SU-DHL-6 (cell line): ENCODE data around the gene BLOC1S2.
"Not testable (repeated sequence)": the region's sequence is repeated elsewhere in the genome, so short reads cannot be mapped to it uniquely, and the experiment has no call there.

Source experiments
- H2AFZ ChIP-seq: fragments of 200-600 bp; sonication (generic); 2 replicates; pipeline ENCODE4 v1.6.1; 2014; ENCODE audit warnings: low read depth, mild to moderate bottlenecking, moderate library complexity, mixed read lengths, antibody characterized with exemption, low read length; ENCODE audit not compliant: severe bottlenecking
- H3F3A ChIP-seq: fragments of 200-600 bp; shearing (Covaris generic); 2 replicates; pipeline ENCODE4 v1.6.0; 2016; ENCODE audit warnings: antibody characterized with exemption, mild to moderate bottlenecking; ENCODE audit not compliant: insufficient read depth
- H3K27ac ChIP-seq: fragments of 200-600 bp; sonication (generic); 2 replicates; pipeline ENCODE4 v1.5.1; 2016; ENCODE audit warnings: low read depth, mild to moderate bottlenecking, low read length, moderate library complexity, mixed read lengths
- H3K27me3 ChIP-seq: fragments of 200-600 bp; sonication (generic), shearing (Covaris generic); 2 replicates; pipeline ENCODE4 v1.6.0; 2014; ENCODE audit warnings: mild to moderate bottlenecking, low read length
- H3K36me3 ChIP-seq: fragments of 200-600 bp; sonication (generic); 2 replicates; pipeline ENCODE4 v1.6.1; 2014; ENCODE audit warnings: mild to moderate bottlenecking, low read length, mixed read lengths
- H3K4me2 ChIP-seq: fragments of 300-600, 200-600 bp; shearing (Covaris generic), sonication (generic); 2 replicates; pipeline ENCODE4 v1.6.0; 2014; ENCODE audit warnings: low read length, low read depth, mild to moderate bottlenecking; ENCODE audit not compliant: poor library complexity, severe bottlenecking
- H3K4me3 ChIP-seq: fragments of 200-600 bp; sonication (generic); 2 replicates; pipeline ENCODE4 v1.5.1; 2014; ENCODE audit warnings: antibody characterized with exemption, low read length, mild to moderate bottlenecking, mixed read lengths; ENCODE audit not compliant: insufficient read depth, poor library complexity, severe bottlenecking
- H3K79me2 ChIP-seq: fragments of 200-600 bp; sonication (generic); 2 replicates; pipeline ENCODE4 v1.6.1; 2014; ENCODE audit warnings: mild to moderate bottlenecking, low read length, moderate library complexity; ENCODE audit not compliant: insufficient read depth
- H3K9ac ChIP-seq: fragments of 200-600 bp; sonication (generic); 2 replicates; pipeline ENCODE4 v1.7.0; 2014; ENCODE audit warnings: mild to moderate bottlenecking, low read length
- H3K9me2 ChIP-seq: fragments of 200-600 bp; sonication (generic); replicated peaks from 2 replicates; pipeline ENCODE4 v1.6.1; 2014; ENCODE audit warnings: low read length; ENCODE audit not compliant: insufficient read depth
- H3K9me3 ChIP-seq: fragments of 200-600 bp; sonication (generic); 2 replicates; pipeline ENCODE4 v1.6.1; 2014; ENCODE audit warnings: low read length, mixed read lengths; ENCODE audit not compliant: insufficient read depth
- H4K20me1 ChIP-seq: fragments of 200-600 bp; sonication (generic); 2 replicates; pipeline ENCODE4 v1.6.1; 2014; ENCODE audit warnings: low read depth, mild to moderate bottlenecking, antibody characterized with exemption, low read length, moderate library complexity, mixed read lengths
- CTCF ChIP-seq: fragments of 200-600 bp; sonication (generic); IDR thresholded peaks from one replicate; pipeline ENCODE4 v1.5.1; 2017; ENCODE audit warnings: antibody characterized with exemption, mild to moderate bottlenecking, low read length, moderate library complexity; ENCODE audit not compliant: insufficient read depth, poor library complexity, severe bottlenecking
- EZH2phosphoT487 ChIP-seq: fragments of 200-600 bp; sonication (generic), shearing (Covaris generic); conservative IDR thresholded peaks from 2 replicates; pipeline ENCODE4 v1.6.1; 2018; ENCODE audit warnings: mild to moderate bottlenecking, antibody characterized with exemption, low read length, moderate library complexity, mixed read lengths

The BLOC1S2 gene

GRCh38 chr10:100303724-100304319 lies 17.3 kb upstream of the BLOC1S2 start:
- Histone ChIP-seq H3K79me2 (no peaks in the 10 kb centered on the region), H3K4me3 (no peak overlapping the region), H2AFZ (no peak overlapping the region), H3K27ac (no peak overlapping the region), H4K20me1 (no peaks in the 10 kb centered on the region), H3K27me3 (no peaks in the 10 kb centered on the region), H3K9ac (no peak overlapping the region), H3F3A (no peaks in the 10 kb centered on the region), H3K9me3 (no peaks in the 10 kb centered on the region), H3K4me2 (no peak overlapping the region), H3K9me2 (no peaks in the 10 kb centered on the region), H3K36me3 (no peaks in the 10 kb centered on the region)
- TF ChIP-seq CTCF (peak; percentile 44), EZH2phosphoT487 (no peak)

GRCh38 chr10:100301123-100301522 lies 14.6 kb upstream of the BLOC1S2 start:
- H3F3A ChIP-seq, result not testable (repeated sequence)

GRCh38 chr10:100297242-100297641 lies 10.8 kb upstream of the BLOC1S2 start:
- Histone ChIP-seq H3K27ac (no peak overlapping the region), H3F3A (no peaks in the 10 kb centered on the region), H3K4me3 (no peak overlapping the region), H3K9me2 (no peaks in the 10 kb centered on the region), H3K27me3 (no peaks in the 10 kb centered on the region), H4K20me1 (no peaks in the 10 kb centered on the region), H3K9ac (no peak overlapping the region), H3K9me3 (no peaks in the 10 kb centered on the region), H3K4me2 (no peak overlapping the region), H3K36me3 (no peaks in the 10 kb centered on the region), H3K79me2 (no peaks in the 10 kb centered on the region), H2AFZ (no peak overlapping the region)
- no peak for TF ChIP-seq CTCF

More at GRCh38 chr10:100301123-100301522, 14.6 kb upstream of the BLOC1S2 start:
- H3K36me3 ChIP-seq, H3K9ac ChIP-seq, H3K27me3 ChIP-seq, H3K79me2 ChIP-seq, H3K27ac ChIP-seq, H3K4me3 ChIP-seq, H3K9me3 ChIP-seq, H3K9me2 ChIP-seq, H4K20me1 ChIP-seq, H3K4me2 ChIP-seq, H2AFZ ChIP-seq: not testable (repeated sequence)

GRCh38 chr10:100293066-100293465 lies 6.6 kb upstream of the BLOC1S2 start:
- H3K9ac ChIP-seq, result no peak overlapping the region
- H3K36me3 ChIP-seq, result no peaks in the 10 kb centered on the region
- no peak overlapping the region for H3K4me2 ChIP-seq
- no peaks in the 10 kb centered on the region for H3F3A ChIP-seq
- H3K27ac ChIP-seq, result no peak overlapping the region
- TF ChIP-seq CTCF (no peak), EZH2phosphoT487 (no peak)
- no peaks in the 10 kb centered on the region for H4K20me1 ChIP-seq
- no peaks in the 10 kb centered on the region for H3K9me3 ChIP-seq
- H3K27me3 ChIP-seq, result no peaks in the 10 kb centered on the region
- no peak overlapping the region for H3K4me3 ChIP-seq
- H3K79me2 ChIP-seq, result no peaks in the 10 kb centered on the region
- H3K9me2 ChIP-seq, result no peaks in the 10 kb centered on the region
- H2AFZ ChIP-seq, result no peak overlapping the region

GRCh38 chr10:100292300-100292699 lies 5.8 kb upstream of the BLOC1S2 start:
- H4K20me1 ChIP-seq, H3K4me3 ChIP-seq, H3K27me3 ChIP-seq, H3K4me2 ChIP-seq, H3K36me3 ChIP-seq, H3K27ac ChIP-seq, H3K9me3 ChIP-seq, H3K9ac ChIP-seq, H2AFZ ChIP-seq, H3K79me2 ChIP-seq, H3F3A ChIP-seq, H3K9me2 ChIP-seq: not testable (repeated sequence)
